Stomach (tissue), 4 donors: ENCODE results near the gene RSRC1.

ENCODE experiments used
- CTCF ChIP-seq, 7 experiments: fragments of 450-650 bp in 4 of 7; fragments of 200-600 bp in 3 of 7; sonication (generic) in 3 of 7; IDR thresholded peaks; one replicate each; pipeline ENCODE4 v1.5.1; 2016 to 2019; ENCODE audit warnings: antibody characterized with exemption in 7 of 7, control low read depth in 2 of 7, mild to moderate bottlenecking in 1 of 7
- EP300 ChIP-seq: sonication (generic); formaldehyde crosslinking; IDR thresholded peaks from one replicate; pipeline ENCODE4 v1.6.1; 2017; ENCODE audit warnings: antibody characterized with exemption
- POLR2A ChIP-seq, 4 donors: fragments of 450-650 bp; IDR thresholded peaks; one replicate each; pipeline ENCODE4 v1.6.1; 2016; ENCODE audit warnings: antibody characterized with exemption in 4 of 4, control low read depth in 2 of 4, mild to moderate bottlenecking in 1 of 4, moderate library complexity in 1 of 4
- POLR2AphosphoS5 ChIP-seq, 3 donors: sonication (generic); formaldehyde crosslinking; IDR thresholded peaks; one replicate each; pipeline ENCODE4 v1.6.1; 2016; ENCODE audit warnings: antibody characterized with exemption in 3 of 3

- no peak for TF ChIP-seq CTCF (IDR thresholded peaks at IDR 0.05)
- no peak for TF ChIP-seq EP300
- no peak for TF ChIP-seq POLR2A (IDR thresholded peaks at IDR 0.05)
- no peak for TF ChIP-seq POLR2AphosphoS5 (IDR thresholded peaks at IDR 0.05)
These were observed 463.8 kb downstream of the RSRC1 start for GRCh38 chr3:158573714-158574113.
